ENCODE measurements around the gene GALNT2. TPM values are rescaled to one million over a fixed set of nuclear protein-coding genes. Genes with fewer than 3 reads are reported as not detected.

The GALNT2 gene
- total RNA-seq, 1 donor from 2014 or later: 41.3 TPM

DNA sequence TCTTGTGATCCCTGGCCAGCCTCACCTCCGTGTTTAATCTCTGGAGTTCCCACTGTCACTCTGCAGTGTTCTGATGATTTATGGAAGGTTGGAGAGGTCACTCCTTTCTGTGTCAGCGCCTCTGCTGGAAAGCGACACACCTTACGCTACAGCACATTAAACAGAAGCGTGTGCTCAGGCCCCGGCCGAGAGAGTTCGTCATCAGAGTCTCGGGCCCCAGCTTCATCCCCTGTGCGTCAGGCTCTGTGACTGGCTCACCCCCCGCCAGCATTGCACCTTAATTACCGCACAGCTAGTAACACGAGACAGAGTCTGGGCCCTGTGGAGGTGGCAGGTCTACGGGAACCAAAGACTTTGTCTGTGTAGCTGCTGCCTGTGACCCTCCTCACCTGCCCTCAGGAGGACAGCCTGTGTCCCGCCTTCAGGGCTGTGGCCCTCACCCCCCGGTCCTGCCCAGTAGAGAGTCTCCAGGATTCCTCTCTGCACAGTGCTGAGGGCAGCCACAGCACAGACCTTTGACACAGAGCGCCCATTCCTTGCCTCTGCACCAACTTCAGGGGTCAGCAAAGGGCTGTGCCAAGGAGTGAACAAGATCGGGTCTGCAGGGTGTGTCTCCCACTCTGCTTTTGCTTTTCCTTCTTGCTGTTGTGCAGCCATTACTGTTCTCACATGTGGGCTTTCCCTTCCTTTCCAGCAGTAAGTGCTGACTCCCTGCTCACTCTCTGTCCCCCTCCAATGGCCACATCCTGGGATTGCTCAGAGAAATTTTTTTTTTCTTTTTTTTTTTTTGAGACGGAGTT, 201.5 kb downstream of the GALNT2 start:
- intact Hi-C loops (cut with micrococcal nuclease): loop anchor here (2.0 kb wide), 1 partner anchor 608 kb away; no protein-coding TSS in a partner anchor

DNA sequence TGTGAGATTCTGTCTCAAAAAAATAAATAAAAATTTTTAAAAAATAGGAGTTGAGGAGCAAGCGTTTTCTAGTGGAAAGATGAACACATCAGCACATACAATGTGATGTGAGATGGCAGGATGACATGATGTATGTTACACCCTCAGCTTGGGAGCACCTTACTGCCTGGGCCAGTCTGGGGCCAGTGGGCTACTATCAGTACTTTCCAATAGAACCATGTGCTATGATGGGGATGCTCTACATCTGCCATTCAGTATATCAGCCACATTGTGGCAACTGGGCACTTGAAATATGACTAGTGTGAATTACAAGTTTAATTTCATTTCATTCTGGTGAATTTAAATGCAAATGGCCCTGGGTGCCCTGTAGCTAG, 203.1 kb downstream of the GALNT2 start:
- intact Hi-C loops (cut with micrococcal nuclease): no loop called here

DNA sequence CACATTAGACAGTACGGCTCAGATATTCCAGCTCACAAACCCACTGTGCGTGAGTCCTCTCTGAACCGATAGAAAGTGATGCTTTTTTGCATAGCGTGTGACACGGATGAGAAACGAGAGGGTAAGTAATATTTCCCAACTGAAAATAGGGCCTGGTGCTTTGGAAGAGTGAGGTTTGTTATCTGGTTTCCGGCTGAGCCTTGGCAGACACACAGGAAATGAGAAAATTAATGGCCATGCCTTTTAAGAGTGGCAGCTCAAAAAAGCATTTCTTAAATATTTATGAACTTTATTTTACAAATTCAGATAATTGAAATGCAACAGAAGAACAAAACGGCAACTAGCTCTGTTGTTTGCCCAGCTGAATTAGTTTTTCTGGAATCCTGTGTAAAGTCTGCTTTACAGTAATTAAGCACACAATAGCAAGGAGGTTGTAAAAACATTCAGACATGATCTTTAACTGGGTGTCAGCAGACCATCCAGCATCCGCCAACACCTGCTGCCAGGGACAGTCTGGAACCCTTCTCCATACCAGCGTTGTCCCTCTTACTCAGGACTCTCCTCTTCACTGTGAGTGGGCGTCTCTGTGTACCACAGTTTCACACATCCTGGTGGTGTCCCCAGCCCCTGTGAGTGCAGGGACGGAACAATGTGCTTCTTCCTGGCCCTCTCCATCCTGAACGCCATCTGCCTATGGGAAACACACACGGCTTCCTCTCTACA, 203.7 kb downstream of the GALNT2 start:
- intact Hi-C loops (cut with micrococcal nuclease): no loop called here

DNA sequence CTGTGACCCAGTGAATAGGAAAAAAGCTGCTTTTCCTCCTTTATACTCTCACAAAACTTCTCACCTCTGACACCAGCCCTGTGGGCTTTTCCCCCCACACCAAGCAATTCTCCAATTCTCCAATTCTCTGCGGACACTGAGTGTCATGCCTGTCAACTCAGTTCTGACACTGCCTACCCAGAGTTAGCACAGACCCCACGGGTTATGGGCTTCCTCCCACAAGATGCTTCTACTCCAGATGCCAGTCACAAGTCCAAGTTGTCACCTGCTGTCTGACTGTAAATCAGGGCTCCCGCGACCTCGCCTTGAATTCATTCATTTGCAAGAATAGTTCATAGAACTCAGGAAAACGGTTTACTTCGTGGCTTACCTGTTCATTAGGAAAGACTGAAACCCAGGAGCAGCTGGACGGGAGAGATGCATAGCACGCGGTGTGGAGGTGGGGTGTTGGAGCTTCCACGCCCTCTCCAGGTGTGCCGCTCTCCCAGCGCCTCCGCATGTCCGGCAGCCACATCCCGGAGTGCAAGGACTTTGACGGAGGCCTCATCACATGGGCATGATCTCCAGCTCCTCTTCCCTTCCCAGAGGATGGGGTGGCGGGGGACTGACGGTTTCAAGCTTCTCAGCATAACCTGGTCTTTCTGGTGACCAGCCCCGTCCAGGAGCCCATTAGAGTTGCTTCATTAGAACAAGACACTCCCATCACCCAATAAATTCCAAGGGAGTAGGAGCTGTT, 204.4 kb downstream of the GALNT2 start:
- intact Hi-C loops (cut with micrococcal nuclease): no loop called here

DNA sequence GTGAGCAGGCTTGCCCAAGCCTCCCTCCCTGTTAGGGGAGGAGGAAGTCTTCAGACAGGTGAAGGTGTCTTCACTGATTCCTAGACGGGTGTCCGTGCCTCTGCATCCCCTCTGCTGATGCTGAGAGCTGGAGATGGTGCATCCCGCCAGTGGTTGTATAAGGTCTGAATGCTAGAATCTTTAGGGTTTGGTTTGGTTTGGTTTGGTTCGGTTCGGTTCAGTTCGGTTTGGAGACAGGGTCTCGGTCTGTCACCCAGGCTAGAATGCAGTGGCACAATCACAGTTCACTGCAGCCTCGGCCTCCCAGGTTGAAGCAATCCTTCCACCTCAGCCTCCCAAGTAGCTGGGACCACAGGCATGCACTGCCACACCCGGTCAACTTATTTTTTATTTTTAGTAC, 205.5 kb downstream of the GALNT2 start:
- intact Hi-C loops (cut with micrococcal nuclease): no loop called here

DNA sequence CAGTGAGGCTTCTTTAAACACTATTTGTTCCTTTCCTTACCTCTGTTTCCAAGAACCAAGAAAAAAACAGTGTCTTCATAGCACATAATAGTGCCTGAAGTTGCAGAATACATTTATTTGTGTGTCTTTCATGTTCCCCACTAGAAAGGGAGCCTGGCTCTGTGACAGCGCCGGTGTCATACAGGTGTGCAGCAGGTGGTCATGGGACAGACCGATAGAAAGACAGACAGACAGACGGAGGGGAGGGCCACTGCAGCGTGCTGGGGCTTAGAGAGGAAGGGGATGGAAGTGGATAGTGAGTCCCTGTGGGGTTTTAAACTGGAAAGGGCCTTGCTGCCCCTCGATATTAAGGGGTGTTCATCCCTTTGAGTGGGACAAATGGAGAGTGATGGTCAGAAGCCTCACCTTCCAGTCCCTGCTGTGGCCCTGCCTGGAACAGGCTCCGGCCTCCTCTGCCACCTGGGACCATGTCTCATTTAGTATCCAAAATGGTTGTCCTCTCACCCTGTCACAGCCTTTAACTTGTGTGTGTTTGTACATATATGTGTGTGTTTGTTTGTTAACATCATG, 206.2 kb downstream of the GALNT2 start:
- intact Hi-C loops (cut with micrococcal nuclease): no loop called here

DNA sequence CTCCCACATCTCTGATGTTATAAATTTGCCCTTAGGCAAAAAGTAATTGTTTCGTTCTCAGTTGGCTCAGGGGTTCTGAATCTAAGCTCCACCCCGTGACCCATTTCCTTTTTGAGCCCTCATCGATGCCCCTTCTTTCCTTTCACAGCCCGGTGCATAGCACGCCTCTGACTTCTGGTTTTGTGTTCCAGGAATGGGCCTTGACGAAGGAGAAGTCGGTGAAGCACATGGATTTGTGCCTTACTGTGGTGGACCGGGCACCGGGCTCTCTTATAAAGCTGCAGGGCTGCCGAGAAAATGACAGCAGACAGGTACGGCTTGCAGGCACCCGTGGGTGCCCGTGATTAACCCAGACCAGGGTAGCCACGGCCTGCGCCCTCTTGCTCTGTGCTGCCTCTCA, 207.2 kb downstream of the GALNT2 start:
- intact Hi-C loops (cut with micrococcal nuclease): no loop called here

DNA sequence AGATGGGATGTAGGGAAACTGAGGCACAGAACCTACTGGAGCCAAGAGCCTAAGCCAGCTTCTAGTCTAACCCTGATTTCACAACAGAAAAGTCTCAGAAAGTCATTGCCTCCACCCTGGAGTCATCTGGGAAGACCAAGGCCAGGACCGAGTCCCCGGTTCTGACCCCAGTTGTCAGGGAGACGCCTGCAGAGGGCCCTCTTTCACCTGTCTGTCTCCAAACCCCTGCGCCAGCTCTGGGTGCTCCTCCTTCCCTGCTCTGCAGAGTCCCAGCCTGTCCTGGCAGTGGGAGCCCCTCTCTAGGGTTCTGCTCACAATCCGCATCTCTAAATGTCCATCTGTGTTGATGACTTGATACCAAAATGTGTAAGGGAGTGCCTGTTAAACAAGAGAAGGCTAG, 209.4 kb downstream of the GALNT2 start:
- intact Hi-C loops (cut with micrococcal nuclease): no loop called here

DNA sequence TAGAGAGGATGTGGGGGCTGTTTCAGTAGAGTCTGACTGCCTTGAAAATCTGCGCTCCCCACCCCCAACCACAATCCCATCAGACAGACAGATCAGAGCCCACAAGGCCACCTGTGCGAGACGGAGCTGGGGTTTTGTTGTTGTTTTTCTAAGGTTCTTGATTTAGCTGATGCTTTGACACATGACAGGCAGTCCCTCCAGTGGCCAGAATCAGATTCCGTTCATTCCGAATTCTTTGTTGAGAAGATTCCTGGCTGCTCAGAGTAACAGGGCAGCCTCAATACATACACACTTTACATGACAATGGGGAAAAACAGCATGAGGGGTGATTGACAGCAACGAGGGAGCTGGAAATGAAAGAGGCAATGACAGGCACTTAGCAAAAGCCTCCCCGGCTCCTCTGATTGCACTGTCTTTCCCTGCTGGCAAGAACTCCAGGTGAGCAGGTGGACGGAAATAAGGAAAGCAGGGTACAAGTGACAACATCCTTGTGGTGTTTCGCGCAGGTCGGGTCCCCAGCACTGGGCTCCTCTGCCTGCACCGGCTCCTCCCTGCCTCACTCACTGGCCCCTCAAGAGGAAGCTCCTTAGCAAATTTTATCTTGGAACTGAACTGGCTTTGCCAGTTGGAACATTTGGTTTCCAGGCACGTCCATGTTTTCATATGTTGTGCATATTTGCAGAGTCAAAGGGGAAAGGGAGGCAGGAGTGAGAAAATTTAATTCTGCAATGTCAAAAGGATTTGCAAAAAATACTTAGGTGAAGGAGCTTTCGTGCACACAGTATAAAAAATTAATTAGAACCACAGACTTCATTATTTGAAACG, 210.4 kb downstream of the GALNT2 start:
- intact Hi-C loops (cut with micrococcal nuclease): no loop called here

DNA sequence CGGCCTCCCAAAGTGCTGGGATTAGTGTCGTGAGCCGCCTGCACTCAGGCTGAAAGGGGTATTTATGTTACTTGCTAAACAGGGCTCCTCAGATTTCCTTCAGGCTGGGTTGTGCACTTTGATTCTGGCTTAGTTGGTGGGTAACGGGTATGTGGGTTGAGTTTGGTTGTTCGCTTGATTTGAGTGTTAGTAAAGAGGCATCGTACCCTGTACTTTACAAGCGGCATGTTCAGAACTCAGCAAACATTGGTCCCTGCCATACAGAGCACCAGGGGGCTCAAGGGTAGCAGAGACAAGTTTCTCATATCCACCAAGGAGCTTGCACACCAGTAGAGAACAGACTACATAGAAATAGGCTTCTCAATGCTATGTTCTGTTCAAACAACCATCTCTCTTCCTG, 211.3 kb downstream of the GALNT2 start:
- intact Hi-C loops (cut with micrococcal nuclease): no loop called here

DNA sequence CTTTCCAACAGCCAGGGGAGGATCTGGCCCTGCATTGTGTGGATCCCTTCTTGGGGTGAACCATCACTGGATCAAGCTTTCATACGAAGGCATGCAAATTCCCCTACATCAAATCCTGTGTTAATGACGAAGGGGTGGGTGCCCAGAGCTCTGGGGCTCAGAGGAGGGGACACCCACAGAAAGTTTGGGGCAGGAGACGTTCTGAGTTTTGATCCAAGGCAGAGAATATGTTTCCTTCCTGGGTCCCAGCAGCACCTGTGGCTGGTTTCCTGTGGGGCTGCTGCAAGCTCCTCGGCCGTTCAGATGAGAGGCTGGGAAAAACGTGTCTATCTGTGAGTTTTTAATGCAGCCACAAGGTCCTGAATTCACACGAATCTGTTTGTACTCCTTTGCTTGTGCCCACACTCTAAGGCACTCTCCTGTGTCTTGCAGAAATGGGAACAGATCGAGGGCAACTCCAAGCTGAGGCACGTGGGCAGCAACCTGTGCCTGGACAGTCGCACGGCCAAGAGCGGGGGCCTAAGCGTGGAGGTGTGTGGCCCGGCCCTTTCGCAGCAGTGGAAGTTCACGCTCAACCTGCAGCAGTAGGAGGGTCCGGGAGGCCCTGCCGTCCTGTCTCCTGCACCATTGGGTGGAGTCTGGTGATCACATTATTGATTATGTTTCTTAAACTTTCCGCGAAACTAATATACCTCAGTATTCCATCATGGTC, 212.0 kb downstream of the GALNT2 start:
- intact Hi-C loops (cut with micrococcal nuclease): no loop called here

DNA sequence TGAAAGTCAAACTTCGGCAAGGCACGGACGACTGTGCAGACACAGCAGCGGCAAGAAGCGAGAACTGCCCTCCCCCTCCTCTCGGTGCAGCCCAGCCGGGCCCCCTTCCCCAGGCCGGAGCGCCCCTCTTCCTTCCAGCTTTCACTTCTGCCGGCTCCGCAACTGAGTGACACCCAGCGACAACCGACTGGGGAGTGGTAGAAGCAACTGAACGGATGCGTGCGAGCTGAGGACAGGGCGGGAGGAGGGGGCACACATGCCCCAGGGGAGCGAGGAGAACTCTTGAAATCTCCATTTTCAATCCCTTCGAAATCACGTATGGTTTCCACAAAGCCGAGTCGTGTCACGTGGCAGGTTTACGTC, 212.5 kb downstream of the GALNT2 start:
- intact Hi-C loops (cut with micrococcal nuclease): no loop called here

DNA sequence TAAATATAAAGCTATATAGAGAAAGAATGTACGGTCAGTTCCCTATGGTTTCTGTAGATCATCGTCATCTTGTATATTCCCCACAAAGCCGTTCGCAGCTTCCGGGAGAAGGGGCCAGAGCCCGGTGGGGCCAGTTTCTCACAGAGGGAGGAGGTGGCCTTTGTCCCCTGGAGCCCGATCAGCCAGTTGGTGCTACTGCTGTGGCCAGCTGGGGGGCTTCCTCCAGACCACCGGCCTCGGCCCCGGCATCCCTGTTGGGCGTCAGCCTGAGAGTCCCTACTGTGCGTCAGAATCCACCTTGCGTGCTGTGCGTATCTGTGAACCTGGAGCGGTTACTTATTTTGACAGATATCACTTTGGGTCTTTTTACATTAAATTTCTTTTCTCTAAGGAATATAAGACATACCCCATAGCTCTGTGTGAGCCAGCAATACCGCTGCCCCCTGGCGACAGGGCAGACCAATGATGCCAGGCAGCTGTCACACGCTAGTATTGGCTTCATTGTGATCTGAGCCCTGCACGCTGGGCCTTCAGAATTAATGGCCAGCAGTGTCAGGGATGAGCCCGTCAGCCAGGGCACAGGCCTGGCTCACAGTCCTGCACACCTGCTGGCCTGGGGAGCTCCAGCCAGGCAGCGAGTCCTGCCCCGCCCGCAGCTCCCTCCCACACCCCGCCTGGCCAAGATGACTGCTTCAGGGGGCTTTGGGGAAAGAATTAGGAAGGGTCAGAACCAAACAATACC, 213.2 kb downstream of the GALNT2 start:
- intact Hi-C loops (cut with micrococcal nuclease): no loop called here

DNA sequence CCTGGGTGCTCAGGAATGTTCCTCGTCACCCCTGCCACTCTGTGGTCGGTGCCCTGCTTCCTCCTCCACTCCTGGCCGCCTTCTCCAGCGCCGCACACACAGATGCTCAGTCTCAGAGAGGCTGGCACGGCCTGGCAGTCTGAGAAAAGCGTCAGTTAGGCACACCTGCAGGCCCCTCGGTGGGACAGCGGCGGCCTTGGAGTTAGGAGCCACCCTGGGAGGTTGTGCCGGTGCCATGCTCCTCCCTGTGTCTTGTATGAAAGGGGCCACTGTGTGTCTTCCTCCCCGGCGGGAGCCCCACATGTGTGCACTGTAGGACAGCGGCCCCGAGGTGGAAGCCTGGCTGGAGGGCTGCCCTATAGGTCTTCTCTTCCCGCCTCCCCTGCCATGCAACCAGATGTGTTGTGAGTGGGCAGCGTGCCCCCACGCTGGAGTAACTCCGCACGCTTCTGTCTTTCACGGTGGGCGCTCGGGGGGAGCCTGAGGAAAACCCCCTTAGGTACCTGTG, 213.9 kb downstream of the GALNT2 start:
- intact Hi-C loops (cut with micrococcal nuclease): no loop called here

DNA sequence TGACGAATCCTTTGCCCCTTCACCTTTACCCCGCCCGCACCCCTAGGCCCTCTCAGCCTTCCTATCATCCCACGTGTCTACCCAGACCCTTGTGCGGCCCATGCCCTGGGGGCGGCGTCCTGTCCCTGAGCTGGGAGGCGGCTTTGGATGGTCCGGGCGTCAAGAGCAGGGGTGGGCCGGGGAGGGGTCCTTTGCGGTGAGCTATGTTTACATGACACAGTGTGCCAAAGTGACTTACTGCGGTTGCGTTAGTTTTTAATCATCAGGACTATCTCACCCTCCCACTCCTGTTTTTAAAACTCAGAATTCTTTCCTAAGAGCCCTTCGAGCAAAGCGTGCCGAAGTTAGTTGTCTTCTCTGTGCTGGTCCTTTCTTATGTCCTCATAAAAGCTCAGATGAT, 214.5 kb downstream of the GALNT2 start:
- intact Hi-C loops (cut with micrococcal nuclease): no loop called here

DNA sequence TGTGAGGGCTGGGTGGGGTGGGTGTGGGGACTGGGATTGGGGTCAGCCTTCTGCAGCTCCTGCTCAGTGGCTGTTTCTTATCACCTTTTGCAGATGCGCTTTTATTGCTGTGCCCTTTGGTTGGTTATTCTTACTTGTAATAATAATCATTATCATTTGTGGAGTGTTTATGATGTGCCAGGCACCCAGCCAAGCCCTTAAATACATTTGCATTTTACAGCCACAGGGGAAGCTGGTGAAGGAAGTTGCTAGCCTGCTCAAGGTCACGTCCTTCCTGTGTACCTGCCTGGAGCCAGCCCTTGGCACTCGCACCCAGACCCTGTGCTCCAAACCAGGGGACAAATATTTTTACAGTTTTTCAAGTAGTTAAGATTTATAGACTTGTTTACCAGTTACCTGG, 215.1 kb downstream of the GALNT2 start:
- intact Hi-C loops (cut with micrococcal nuclease): no loop called here

DNA sequence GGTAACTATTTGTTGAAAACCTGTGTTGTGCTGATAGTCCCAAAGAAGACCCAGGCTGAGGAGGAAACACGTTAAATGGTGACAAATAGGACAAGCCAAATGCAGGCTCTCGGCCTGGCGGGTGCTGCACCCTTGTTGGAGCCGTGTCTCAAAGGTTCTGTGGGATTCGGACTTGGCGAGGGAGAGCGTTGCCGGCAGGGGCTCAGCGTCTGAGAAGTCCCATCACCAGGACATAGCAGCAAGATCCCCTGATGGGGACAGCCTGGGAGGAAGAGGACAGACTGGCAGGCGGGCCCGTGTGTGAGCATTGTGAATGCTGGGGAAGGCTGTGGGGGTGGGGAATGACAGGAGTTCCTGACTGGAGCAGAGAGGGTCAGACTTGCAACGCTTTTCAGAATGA, 216.6 kb downstream of the GALNT2 start:
- intact Hi-C loops (cut with micrococcal nuclease): no loop called here

DNA sequence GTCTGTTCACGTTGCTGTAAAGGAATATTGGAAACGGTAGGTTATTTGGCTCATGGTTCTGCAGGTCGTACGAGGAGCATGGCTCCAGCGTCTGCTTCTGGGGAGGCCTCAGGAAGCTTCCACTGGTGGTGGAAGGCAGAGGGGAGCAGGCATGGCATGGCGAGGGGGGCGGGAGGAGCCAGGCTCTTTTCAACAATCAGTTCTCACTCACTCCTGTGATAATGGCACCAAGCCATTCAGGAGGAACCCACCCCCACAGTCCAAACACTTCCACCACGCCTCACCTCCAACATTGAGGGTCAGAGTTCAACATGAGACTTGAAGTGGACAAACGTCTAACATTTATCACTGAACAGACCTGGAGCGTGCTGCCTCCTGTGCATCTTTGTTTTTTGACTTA, 217.9 kb downstream of the GALNT2 start:
- intact Hi-C loops (cut with micrococcal nuclease): no loop called here

DNA sequence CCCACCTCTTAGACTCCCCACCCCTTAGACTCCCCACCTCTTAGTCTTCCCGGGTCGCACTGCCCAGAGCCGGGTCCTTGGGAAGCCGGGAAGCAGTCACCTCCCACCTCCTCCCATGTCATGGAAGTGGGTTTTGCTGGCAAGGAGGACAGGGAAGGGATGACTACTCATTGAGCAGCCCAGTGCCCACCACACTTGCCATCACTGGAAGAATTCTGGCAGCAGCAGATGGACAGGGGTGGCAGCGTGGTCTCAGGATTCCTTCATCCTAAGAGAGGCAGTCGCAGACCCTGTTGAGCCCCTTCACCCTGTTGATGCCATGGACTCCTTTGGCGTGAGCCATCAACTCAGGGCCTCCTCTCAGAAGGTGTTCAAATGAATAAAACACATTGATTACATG, 218.3 kb downstream of the GALNT2 start:
- intact Hi-C loops (cut with micrococcal nuclease): no loop called here
